Measurements from ENCODE around the gene USP27X. TPM values are rescaled to one million over a fixed set of nuclear protein-coding genes. Genes with fewer than 3 reads are reported as not detected.

The USP27X gene
- total RNA-seq, 4 donors from 2014 or later, result 2.4 to 4.8 (median 3.3) TPM

DNA sequence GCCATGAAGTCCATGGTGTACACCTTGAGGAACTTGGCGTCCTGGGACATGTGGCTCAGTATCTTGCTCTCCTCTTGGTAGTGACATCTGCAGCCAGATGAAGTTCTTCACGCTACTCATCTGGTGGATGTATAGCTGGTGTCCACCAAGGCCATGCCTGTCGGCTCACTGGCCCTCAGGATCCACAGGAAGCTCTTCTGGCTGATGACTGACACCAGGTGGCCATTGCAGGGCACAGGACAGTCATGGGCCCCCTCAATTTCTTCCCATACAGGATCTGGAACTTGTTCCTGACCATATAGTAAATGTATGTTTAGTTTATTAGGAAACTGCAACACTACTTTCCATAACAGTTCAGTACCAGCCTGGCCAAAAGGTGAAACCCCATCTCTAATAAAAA, 32.8 kb downstream of the USP27X start:
- no peaks in the 10 kb centered on the region for H3K27me3 ChIP-seq
- H3K27ac ChIP-seq, result no peak overlapping the region
- no peaks in the 10 kb centered on the region for H3K4me1 ChIP-seq
- WGBS, result 100% methylated on average over 1 of the region's 3 CpGs
- TF ChIP-seq POLR2AphosphoS5 (IDR thresholded peaks at IDR 0.05), result no peak
- no peak for TF ChIP-seq EP300 (IDR thresholded peaks at IDR 0.05)
- TF ChIP-seq, protein P1, sequence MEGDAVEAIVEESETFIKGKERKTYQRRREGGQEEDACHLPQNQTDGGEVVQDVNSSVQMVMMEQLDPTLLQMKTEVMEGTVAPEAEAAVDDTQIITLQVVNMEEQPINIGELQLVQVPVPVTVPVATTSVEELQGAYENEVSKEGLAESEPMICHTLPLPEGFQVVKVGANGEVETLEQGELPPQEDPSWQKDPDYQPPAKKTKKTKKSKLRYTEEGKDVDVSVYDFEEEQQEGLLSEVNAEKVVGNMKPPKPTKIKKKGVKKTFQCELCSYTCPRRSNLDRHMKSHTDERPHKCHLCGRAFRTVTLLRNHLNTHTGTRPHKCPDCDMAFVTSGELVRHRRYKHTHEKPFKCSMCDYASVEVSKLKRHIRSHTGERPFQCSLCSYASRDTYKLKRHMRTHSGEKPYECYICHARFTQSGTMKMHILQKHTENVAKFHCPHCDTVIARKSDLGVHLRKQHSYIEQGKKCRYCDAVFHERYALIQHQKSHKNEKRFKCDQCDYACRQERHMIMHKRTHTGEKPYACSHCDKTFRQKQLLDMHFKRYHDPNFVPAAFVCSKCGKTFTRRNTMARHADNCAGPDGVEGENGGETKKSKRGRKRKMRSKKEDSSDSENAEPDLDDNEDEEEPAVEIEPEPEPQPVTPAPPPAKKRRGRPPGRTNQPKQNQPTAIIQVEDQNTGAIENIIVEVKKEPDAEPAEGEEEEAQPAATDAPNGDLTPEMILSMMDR (IDR thresholded peaks at IDR 0.05), result no peak
- no peak for TF ChIP-seq POLR2A (IDR thresholded peaks at IDR 0.05)
- H3K4me3 ChIP-seq, result no peak overlapping the region
- H3K36me3 ChIP-seq, result no peaks in the 10 kb centered on the region
- no peaks in the 10 kb centered on the region for H3K9me3 ChIP-seq
- no peak for DNase-seq (ENCODE audit: low spot score in 2 of 2)

DNA sequence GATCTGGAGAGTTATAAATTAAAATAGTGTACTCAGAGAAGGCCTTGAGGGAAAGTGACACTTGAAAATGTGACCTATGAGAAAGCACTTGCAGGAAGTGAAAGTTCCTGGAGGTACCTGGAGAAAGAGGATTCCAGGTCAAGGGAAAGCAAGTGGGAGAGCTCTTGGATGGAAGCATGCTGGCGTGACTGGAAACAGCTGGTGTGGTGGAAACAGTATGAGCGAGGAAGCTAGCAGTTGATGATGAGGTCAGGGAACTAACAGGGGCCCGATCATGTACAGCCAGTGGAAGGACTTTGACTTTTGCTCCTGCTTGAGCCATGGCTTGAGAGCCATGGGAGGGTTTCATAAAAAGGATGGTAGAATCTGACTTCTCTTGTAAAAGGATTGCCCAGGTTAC, 33.6 kb downstream of the USP27X start:
- no peak overlapping the region for H3K4me3 ChIP-seq
- H3K4me1 ChIP-seq, result no peaks in the 10 kb centered on the region
- H3K27me3 ChIP-seq, result no peaks in the 10 kb centered on the region
- no peak overlapping the region for H3K27ac ChIP-seq
- DNase-seq (ENCODE audit: low spot score in 2 of 2), result no peak
- H3K9me3 ChIP-seq, result no peaks in the 10 kb centered on the region
- no peaks in the 10 kb centered on the region for H3K36me3 ChIP-seq
- WGBS, result 68% methylated on average over 3 of the region's 3 CpGs
- TF ChIP-seq POLR2AphosphoS5 (IDR thresholded peaks at IDR 0.05) (no peak), POLR2A (IDR thresholded peaks at IDR 0.05) (no peak), EP300 (IDR thresholded peaks at IDR 0.05) (no peak)
- TF ChIP-seq, protein P1 (IDR thresholded peaks at IDR 0.05), result no peak

DNA sequence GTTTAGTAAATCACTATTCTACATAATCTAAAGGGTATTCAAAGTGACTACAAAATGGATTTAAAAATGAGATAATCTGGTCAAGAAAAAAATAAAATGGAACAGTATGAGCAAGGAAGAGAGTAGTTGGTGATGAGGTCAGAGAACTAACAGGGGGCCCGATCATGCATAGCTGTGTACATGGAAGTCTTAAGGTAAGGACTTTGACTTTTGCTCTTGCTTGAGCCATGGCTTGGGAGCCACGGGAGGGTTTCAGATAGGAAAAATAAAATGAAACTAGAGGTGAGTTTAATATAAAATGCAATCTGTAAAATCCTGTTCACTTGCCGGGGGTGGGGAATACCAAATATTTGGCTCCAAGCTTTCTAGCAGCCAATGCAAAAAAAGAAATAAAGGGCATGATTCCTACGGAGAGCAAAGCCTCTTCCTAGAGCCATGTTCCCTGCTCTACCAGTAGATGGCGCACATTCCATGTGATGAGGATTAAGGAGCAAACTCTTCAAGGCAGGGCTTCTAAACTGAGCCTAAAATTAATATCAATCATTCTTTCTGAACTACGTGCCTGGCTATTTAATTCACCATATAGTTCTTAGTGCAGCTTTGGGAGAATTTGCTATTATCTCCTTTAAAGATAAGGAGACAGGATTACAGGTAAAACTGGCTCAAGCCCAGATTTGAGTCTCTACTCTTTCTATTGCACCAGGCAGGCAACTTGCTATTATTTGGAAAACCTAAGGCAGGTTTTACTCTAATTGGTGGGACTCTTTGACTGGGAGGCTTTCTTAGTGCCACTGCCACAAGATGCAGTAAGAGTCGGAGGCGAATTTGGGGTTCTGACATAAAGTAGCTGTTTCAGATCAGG, 36.3 kb downstream of the USP27X start:
- Histone ChIP-seq H3K9me3 (no peaks in the 10 kb centered on the region), H3K4me1 (no peaks in the 10 kb centered on the region), H3K27ac (no peak overlapping the region), H3K36me3 (no peaks in the 10 kb centered on the region), H3K4me3 (no peak overlapping the region), H3K27me3 (no peaks in the 10 kb centered on the region)
- WGBS, result 23% methylated on average over 8 of the region's 8 CpGs
- no peak for TF ChIP-seq EP300 (IDR thresholded peaks at IDR 0.05)
- TF ChIP-seq, protein P1 (IDR thresholded peaks at IDR 0.05), result peak; percentile 61 to 74
- DNase-seq (ENCODE audit: low spot score in 2 of 2), result no peak

DNA sequence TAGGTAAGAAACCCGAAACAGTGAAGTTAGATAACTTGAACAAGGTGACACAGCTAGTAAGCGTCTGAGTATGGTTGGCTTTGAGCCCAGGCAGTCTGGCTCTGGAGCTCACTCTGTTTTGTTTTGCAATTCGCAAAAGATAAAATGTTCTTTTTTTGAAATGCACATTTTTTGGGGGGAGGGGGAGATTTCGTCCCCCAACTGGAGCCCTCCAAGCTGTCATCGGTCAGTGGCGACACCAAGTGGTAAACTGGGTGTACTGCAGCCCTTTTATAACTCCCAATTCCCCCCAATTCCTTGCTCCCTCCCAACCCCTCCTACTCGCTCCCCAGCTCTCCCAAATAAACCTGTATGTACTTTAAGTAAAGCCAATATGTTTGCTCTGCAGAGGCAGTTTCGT, 40.3 kb downstream of the USP27X start:
- Histone ChIP-seq H3K36me3 (no peaks in the 10 kb centered on the region), H3K4me3 (no peak overlapping the region), H3K27ac (no peak overlapping the region), H3K9me3 (no peaks in the 10 kb centered on the region), H3K27me3 (no peaks in the 10 kb centered on the region), H3K4me1 (peaks cover 7% of the 10 kb centered on the region)
- WGBS, result 21% methylated on average over 8 of the region's 8 CpGs
- DNase-seq (ENCODE audit: low spot score in 2 of 2), result peak in 1 of 2 donors; percentile 64
- TF ChIP-seq, protein P1 (IDR thresholded peaks at IDR 0.05), result peak; percentile 25 to 69
- TF ChIP-seq POLR2A (IDR thresholded peaks at IDR 0.05), result no peak

DNA sequence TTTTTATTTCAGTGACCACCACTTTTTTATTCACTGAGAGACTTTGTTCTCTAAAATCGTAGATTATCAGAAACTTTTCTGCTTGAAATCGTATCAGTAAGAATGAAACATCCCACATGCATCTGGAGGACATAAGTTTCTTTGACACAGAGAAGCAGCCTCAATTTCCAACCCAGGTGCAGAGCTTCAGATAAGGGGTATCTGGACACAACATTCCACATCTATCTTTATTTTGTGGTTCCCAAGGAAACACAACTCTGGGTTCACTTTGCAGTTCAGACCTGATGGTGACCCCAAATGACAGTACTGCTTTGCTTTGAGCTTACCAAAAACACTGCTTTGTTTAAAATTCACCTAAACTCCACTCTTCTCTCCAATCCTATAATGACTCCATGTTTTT, 41.8 kb downstream of the USP27X start:
- WGBS, result 75% methylated on average over 2 of the region's 2 CpGs
- Histone ChIP-seq H3K27me3 (no peaks in the 10 kb centered on the region), H3K4me3 (no peak overlapping the region), H3K27ac (no peak overlapping the region), H3K9me3 (no peaks in the 10 kb centered on the region), H3K36me3 (no peaks in the 10 kb centered on the region), H3K4me1 (peaks cover 7% of the 10 kb centered on the region)
- TF ChIP-seq POLR2AphosphoS5 (IDR thresholded peaks at IDR 0.05), result no peak
- TF ChIP-seq, protein P1 (IDR thresholded peaks at IDR 0.05), result no peak
- TF ChIP-seq POLR2A (IDR thresholded peaks at IDR 0.05), result no peak
- no peak for TF ChIP-seq EP300 (IDR thresholded peaks at IDR 0.05)
- DNase-seq (ENCODE audit: low spot score in 2 of 2), result no peak
